GM12892 (cell line): Measurements from ENCODE around the gene CRYZL1.

Experiments
- POLR2A ChIP-seq: IDR thresholded peaks from 2 replicates; pipeline ENCODE4 v1.6.1; 2011; ENCODE audit warnings: low read depth, low read length, control low read depth
- POLR2AphosphoS5 ChIP-seq: IDR thresholded peaks from 2 replicates; pipeline ENCODE4 v1.6.1; 2011; ENCODE audit warnings: low read depth, low read length, control low read depth

GRCh38 chr21:33686386-33686785 lies 44.8 kb upstream of the CRYZL1 start:
- TF ChIP-seq POLR2A: no peak
- no peak for TF ChIP-seq POLR2AphosphoS5
